Measurements from ENCODE around the gene PCDH7. TPM values are rescaled to one million over a fixed set of nuclear protein-coding genes. Genes with fewer than 3 reads are reported as not detected.

PCDH7 gene
- total and polyA plus RNA-seq, 2 of the 4 experiments (the other 2 are of a cell fraction): 26.5 to 44.1 TPM

GRCh38 chr4:30718641-30719453 lies 1.3 kb upstream of the PCDH7 start:
- Histone ChIP-seq H3K27ac (ENCODE audit: insufficient read depth, low read length) (peak overlapping the region; percentile 45), H3K14ac (replicated peaks; ENCODE audit: low read depth, low read length) (peak overlapping the region; percentile 38), H3K18ac (ENCODE audit: low read depth, low read length) (peak overlapping the region; percentile 21), H3K9me3 (ENCODE audit: control insufficient read depth, insufficient read depth, low read length) (no peaks in the 10 kb centered on the region), H2BK15ac (ENCODE audit: low read depth, low read length) (peak overlapping the region; percentile 23; the same call in 1 of the 3 replicates), H3K9ac (ENCODE audit: low read depth, low read length) (peak overlapping the region; percentile 50), H3K79me1 (ENCODE audit: low read depth in 1 of 2, low read length in 2 of 2) (peaks cover 4 to 22% of the 10 kb centered on the region in 2 experiments), H3K36me3 (ENCODE audit: control insufficient read depth, insufficient read depth, low read length) (no peaks in the 10 kb centered on the region), H4K91ac (ENCODE audit: insufficient read depth, low read depth, low read length) (peak overlapping the region; percentile 85), H2AFZ (replicated peaks; ENCODE audit: low read length, poor library complexity) (peak overlapping the region; percentile 93), H4K8ac (ENCODE audit: low read depth in 2 of 2, low read length in 2 of 2) (peak overlapping the region; percentile 48 to 51), H2BK120ac (ENCODE audit: low read depth, low read length) (peak overlapping the region; percentile 66), H3K4me1 (ENCODE audit: control insufficient read depth, insufficient read depth, low read length) (peaks cover 2% of the 10 kb centered on the region; the same call in 1 of the 2 replicates), H2AK5ac (ENCODE audit: low read depth, low read length) (no peak overlapping the region), H3K9me1 (ENCODE audit: insufficient read depth, low read length) (0 out of 2 replicates have a peak, but pooled peaks cover 5% of the 10 kb centered on the region), H2AK9ac (replicated peaks; ENCODE audit: low read depth, low read length, poor library complexity) (peak overlapping the region; percentile 21), H3K4ac (ENCODE audit: low read depth, low read length) (peak overlapping the region; percentile 76), H4K5ac (ENCODE audit: low read depth, low read length) (no peak overlapping the region), H3K56ac (ENCODE audit: extremely low read depth, insufficient read depth, low read length) (peak overlapping the region; percentile 89), H3K23ac (ENCODE audit: low read depth, low read length) (peak overlapping the region; percentile 92), H4K20me1 (ENCODE audit: insufficient read depth, low read length) (peaks cover 13% of the 10 kb centered on the region; the same call in 1 of the 2 replicates), H3K4me2 (ENCODE audit: low read depth, low read length) (peak overlapping the region; percentile 87), H3K4me3 (ENCODE audit: insufficient read depth, low read depth, low read length) (peak overlapping the region; percentile 78), H3K27me3 (ENCODE audit: control insufficient read depth, insufficient read depth, low read length) (no peaks in the 10 kb centered on the region; the same call in 1 of the 2 replicates), H2BK5ac (ENCODE audit: low read depth, low read length, poor library complexity, severe bottlenecking) (peak overlapping the region; percentile 58), H2BK20ac (ENCODE audit: low read depth, low read length) (0 out of 2 replicates have a peak overlapping the region, but pooled peaks have one; percentile 79)
- TF ChIP-seq CTCF (conservative IDR thresholded peaks at IDR 0.05; ENCODE audit: low read depth, low read length) (0 out of 2 replicates have a peak, but pooled peaks have one; percentile 25), CEBPB (IDR thresholded peaks at IDR 0.05; ENCODE audit: low read depth, low read length) (no peak)
- BruUV-seq (replicated peaks): no TSS peak
- intact Hi-C loops (cut with micrococcal nuclease) (loop anchor here (2.0 to 10.0 kb wide), 4 partner anchors 323 to 1224 kb away; no protein-coding TSS in a partner anchor), in situ Hi-C loops (cut with MboI; ENCODE audit: low sequenced_read_pairs) (loop anchor here (5.0 kb wide), 1 partner anchor 953 kb away; no protein-coding TSS in a partner anchor), dilution Hi-C loops (cut with HindIII; ENCODE audit: low sequenced_read_pairs, unreplicated experiment) (no loop called here)
- ChIA-PET POLR2A (ENCODE audit: unreplicated experiment) (interaction anchor here (0.6 kb wide), 3 partner anchors 154 to 642 kb away, joined by 3 to 7 read pairs (median 4); no protein-coding TSS in a partner anchor), CTCF (interaction anchor here (0.7 to 1.0 kb wide), 3 partner anchors 275 to 328 kb away, joined by 3 read pairs; no protein-coding TSS in a partner anchor)
- DNase-seq: peak; percentile 48
- 0% methylated on average over 6 of the region's 33 CpGs; no CpG with 5 or more reads in 1 of the 2 experiments for WGBS, 2 experiments (ENCODE audit: extremely low coverage in 2 of 2, insufficient read length in 1 of 2)
- ATAC-seq (ENCODE audit: low read depth): no peak; the same call in 1 of the 2 replicates

Data from IMR-90 (cell line).